ENCODE results near the gene NAP1L4. TPM values are rescaled to one million over a fixed set of nuclear protein-coding genes. Genes with fewer than 3 reads are reported as not detected.

The NAP1L4 gene
- total RNA-seq, 1 donor from 2014 or later, result 109 TPM

- peaks cover 4% of the 10 kb centered on the region for H3K36me3 ChIP-seq (ENCODE audit: control insufficient read depth, insufficient read depth, low read length)
- H3K4me3 ChIP-seq (ENCODE audit: low read depth, low read length), result no peak overlapping the region
- DNase-seq (ENCODE audit: low read depth), result no peak
- H3K27me3 ChIP-seq (ENCODE audit: control insufficient read depth, insufficient read depth, low read length), result no peaks in the 10 kb centered on the region
- no peak for TF ChIP-seq CTCF (IDR thresholded peaks at IDR 0.05; ENCODE audit: insufficient read depth, low read length, poor library complexity, severe bottlenecking)
Observed at GRCh38 chr11:2974272-2974671, 17.9 kb downstream of the NAP1L4 start.

DNA sequence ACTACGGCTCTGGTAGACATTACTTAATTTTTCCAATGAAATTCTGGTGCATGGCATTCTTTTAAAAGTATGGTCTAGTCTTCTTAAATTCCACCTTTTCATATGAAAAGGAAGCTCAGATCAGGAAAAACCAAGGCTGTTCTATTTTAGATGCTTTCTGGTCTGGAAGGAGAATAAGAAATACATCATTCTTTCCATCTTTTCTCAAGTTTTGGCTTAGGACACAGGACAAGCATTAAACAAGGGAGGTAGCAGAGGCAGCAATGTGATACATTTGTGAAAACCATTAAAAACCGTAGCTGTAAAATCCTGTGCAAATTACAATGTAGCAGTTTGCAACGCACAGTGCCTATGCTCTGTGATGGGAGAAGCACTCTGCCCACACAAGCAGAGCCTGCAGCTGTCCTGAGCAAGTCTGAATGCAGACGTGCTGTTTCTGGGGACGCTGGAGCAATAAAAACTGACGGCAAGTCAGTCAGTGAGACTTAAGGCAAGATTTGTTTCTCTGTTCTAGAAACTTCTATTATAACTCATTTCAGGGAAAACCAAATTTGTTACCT, 23.7 kb downstream of the NAP1L4 start:
- no peak for TF ChIP-seq CTCF (IDR thresholded peaks at IDR 0.05; ENCODE audit: insufficient read depth, low read length, poor library complexity, severe bottlenecking)
- no peak for DNase-seq (ENCODE audit: low read depth)
- H3K27me3 ChIP-seq (ENCODE audit: control insufficient read depth, insufficient read depth, low read length), result no peaks in the 10 kb centered on the region
- no peak overlapping the region for H3K4me3 ChIP-seq (ENCODE audit: low read depth, low read length)
- H3K36me3 ChIP-seq (ENCODE audit: control insufficient read depth, insufficient read depth, low read length), result peaks cover 9% of the 10 kb centered on the region

DNA sequence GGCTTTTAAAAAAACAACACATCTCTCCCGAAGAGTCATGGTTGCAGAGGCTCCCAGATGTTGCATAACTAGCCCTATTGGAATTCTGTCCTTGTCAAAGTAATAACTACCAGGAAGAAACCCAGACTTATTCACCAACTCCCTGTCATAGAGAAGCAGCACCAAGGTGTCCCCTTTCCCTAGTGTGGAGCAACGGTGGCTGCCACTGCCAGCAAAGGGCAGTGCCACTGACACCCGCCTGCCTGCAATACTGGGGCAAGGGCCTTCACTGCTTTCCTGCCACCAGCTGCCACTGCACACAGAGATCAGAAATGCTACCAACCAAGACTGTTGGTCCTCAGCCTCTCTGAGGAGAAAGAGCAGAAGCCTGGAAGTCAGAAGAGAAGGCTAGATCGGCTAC, 27.3 kb downstream of the NAP1L4 start:
- no peaks in the 10 kb centered on the region for H3K27me3 ChIP-seq (ENCODE audit: control insufficient read depth, insufficient read depth, low read length)
- no peak for DNase-seq (ENCODE audit: low read depth)
- H3K36me3 ChIP-seq (ENCODE audit: control insufficient read depth, insufficient read depth, low read length), result peaks cover 11% of the 10 kb centered on the region
- no peak for TF ChIP-seq CTCF (IDR thresholded peaks at IDR 0.05; ENCODE audit: insufficient read depth, low read length, poor library complexity, severe bottlenecking)
- H3K4me3 ChIP-seq (ENCODE audit: low read depth, low read length), result no peak overlapping the region

DNA sequence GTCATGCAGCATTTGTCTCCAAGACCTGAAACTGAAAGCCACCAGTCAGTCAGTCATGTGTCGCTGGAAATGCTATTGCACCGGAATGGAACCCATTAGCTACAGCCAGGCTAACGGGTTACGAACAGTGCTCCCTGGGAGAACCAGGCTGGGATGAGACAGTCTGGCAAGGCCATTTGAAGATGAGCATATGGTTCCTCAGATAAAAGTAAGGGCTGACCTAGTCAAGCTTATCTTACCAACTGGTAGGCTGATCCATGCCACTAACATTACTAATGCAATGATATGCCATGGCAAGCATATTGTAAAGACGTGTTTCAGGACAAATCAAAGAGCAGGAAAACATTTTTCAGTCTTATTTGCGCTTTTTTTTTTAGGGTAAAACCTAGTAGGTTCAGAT, 28.4 kb downstream of the NAP1L4 start:
- H3K4me3 ChIP-seq (ENCODE audit: low read depth, low read length), result no peak overlapping the region
- TF ChIP-seq CTCF (IDR thresholded peaks at IDR 0.05; ENCODE audit: insufficient read depth, low read length, poor library complexity, severe bottlenecking), result no peak
- DNase-seq (ENCODE audit: low read depth), result no peak
- H3K27me3 ChIP-seq (ENCODE audit: control insufficient read depth, insufficient read depth, low read length), result no peaks in the 10 kb centered on the region
- H3K36me3 ChIP-seq (ENCODE audit: control insufficient read depth, insufficient read depth, low read length), result peaks cover 11% of the 10 kb centered on the region

DNA sequence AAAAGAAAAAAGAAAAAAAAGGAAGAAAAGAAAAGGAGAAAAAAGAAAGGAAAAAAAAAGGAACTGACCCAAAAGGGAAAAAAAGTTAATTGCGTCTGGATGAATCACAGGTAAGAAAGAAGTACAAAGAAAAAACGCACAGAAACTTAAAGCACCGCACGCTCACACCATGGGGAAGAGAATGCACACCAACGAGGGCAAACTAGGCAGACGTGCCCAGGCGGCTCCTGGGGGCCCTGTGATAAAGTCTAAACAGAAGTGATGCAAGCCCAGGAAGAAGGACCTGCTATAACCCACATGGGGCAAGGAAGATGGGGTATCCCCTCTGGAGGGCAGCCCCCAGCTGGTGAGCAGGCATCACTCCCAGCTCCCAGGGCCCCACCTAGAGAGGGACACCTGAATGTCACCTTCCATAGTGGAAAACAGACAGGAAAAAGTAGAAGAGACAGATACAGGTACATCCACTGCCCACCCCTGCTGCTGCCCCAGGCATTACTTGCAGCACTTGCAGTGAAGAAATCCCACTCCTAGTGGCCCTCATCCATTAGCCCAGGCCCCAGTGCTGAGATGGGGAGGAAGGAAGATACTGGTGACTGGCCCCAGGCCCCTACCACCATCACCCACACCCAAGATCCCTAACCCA, 28.9 kb downstream of the NAP1L4 start:
- Histone ChIP-seq H3K36me3 (ENCODE audit: control insufficient read depth, insufficient read depth, low read length) (peaks cover 10% of the 10 kb centered on the region), H3K27me3 (ENCODE audit: control insufficient read depth, insufficient read depth, low read length) (no peaks in the 10 kb centered on the region), H3K4me3 (ENCODE audit: low read depth, low read length) (no peak overlapping the region)
- TF ChIP-seq CTCF (IDR thresholded peaks at IDR 0.05; ENCODE audit: insufficient read depth, low read length, poor library complexity, severe bottlenecking), result no peak
- DNase-seq (ENCODE audit: low read depth), result no peak

DNA sequence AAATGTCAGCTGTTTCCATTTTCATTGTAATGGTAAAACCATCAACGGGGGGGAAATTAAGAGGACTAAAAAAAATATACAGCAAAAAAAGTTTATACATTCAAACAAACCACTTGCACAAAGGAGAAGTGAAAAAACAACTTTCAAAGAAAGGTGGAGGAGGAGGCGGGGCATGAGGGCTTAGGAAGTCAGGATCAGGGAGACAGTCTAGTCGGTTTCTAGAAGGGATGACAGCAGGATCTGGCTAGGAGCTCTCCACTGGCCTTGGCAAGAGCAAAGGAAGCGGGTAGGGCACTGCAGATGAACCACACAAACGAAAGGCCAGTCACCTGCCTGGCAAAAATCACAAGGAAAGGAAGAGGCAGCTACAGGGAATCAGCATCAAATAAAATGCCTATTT, 31.0 kb downstream of the NAP1L4 start:
- no peak for DNase-seq (ENCODE audit: low read depth)
- Histone ChIP-seq H3K36me3 (ENCODE audit: control insufficient read depth, insufficient read depth, low read length) (peaks cover 8% of the 10 kb centered on the region), H3K4me3 (ENCODE audit: low read depth, low read length) (no peak overlapping the region), H3K27me3 (ENCODE audit: control insufficient read depth, insufficient read depth, low read length) (no peaks in the 10 kb centered on the region)
- no peak for TF ChIP-seq CTCF (IDR thresholded peaks at IDR 0.05; ENCODE audit: insufficient read depth, low read length, poor library complexity, severe bottlenecking)

All from kidney epithelial cell (primary cell).